PC-9 (cell line): ENCODE measurements around the gene UNC13D. TPM values are rescaled to one million over a fixed set of nuclear protein-coding genes. Genes with fewer than 3 reads are reported as not detected.

Experiments
- Bru-seq: library from RNA; stranded (reverse); fragments of 400-500 nt; gene quantifications from one replicate; lab custom pipeline; 2021; lab: Mats Ljungman, UMichigan
- BruChase-seq, 2 experiments: library from RNA; stranded (reverse); fragments of 400-500 nt; gene quantifications; one replicate each; lab custom pipeline; 2021; lab: Mats Ljungman, UMichigan
- BruUV-seq: library from RNA; stranded (reverse); fragments of 400-500 nt; replicated peaks from 2 replicates; lab custom pipeline; 2021; lab: Mats Ljungman, UMichigan
- CTCF ChIA-PET: fragments of 300-600 bp; sonication (Branson Sonifier 250); formaldehyde crosslinking; loops from one replicate; lab custom pipeline; 2022; ENCODE audit warnings: antibody characterized with exemption; lab: Charles Lee
- POLR2A ChIA-PET: fragments of 300-600 bp; sonication (Branson Sonifier 250); formaldehyde crosslinking; loops from one replicate; lab custom pipeline; 2022; ENCODE audit warnings: antibody characterized with exemption; ENCODE audit not compliant: unreplicated experiment; lab: Charles Lee
- DNase-seq, 2 experiments: peaks; one replicate each; pipeline versions ENCODE4 v3.0.0 to v3.0.0-alpha.2; 2015 to 2022; ENCODE audit warnings: mixed read lengths in 1 of 2
- H2AFZ ChIP-seq: fragments of 200-600 bp; sonication (generic); 2 replicates; pipeline ENCODE4 v1.8.1; 2017; ENCODE audit warnings: antibody characterized with exemption
- H3F3A ChIP-seq: fragments of 200-600 bp; sonication (generic); 2 replicates; pipeline ENCODE4 v1.8.1; 2017; ENCODE audit warnings: antibody characterized with exemption, mild to moderate bottlenecking, low read depth; ENCODE audit not compliant: insufficient read depth
- H3K27ac ChIP-seq: fragments of 200-600 bp; sonication (generic); 2 replicates; pipeline ENCODE4 v1.6.1; 2016; ENCODE audit warnings: mixed run types
- H3K27me3 ChIP-seq: fragments of 200-600 bp; sonication (generic); 2 replicates; pipeline ENCODE4 v1.6.1; 2016; ENCODE audit warnings: low read depth, mixed run types; ENCODE audit not compliant: insufficient read depth
- H3K36me3 ChIP-seq: fragments of 200-600 bp; sonication (generic); 2 replicates; pipeline ENCODE4 v1.6.1; 2016; ENCODE audit warnings: low read depth, mixed run types
- H3K4me1 ChIP-seq: fragments of 200-600 bp; sonication (generic); replicated peaks from 2 replicates; pipeline ENCODE4 v1.6.1; 2016; ENCODE audit warnings: mixed run types; ENCODE audit not compliant: insufficient read depth
- H3K4me2 ChIP-seq: fragments of 200-600 bp; sonication (generic); 2 replicates; pipeline ENCODE4 v1.6.1; 2017; ENCODE audit warnings: mixed run types
- H3K4me3 ChIP-seq: fragments of 200-600 bp; sonication (generic); 2 replicates; pipeline ENCODE4 v1.6.1; 2016; ENCODE audit warnings: mixed run types
- H3K79me2 ChIP-seq: fragments of 200-600 bp; sonication (generic); 2 replicates; pipeline ENCODE4 v1.6.1; 2017; ENCODE audit warnings: low read depth, mixed run types
- H3K9me2 ChIP-seq: fragments of 200-600 bp; sonication (generic); 2 replicates; pipeline ENCODE4 v1.8.1; 2017; ENCODE audit warnings: mild to moderate bottlenecking; ENCODE audit not compliant: insufficient read depth
- H3K9me3 ChIP-seq: fragments of 200-600 bp; sonication (generic); 2 replicates; pipeline ENCODE4 v1.8.1; 2016; ENCODE audit warnings: low read depth; ENCODE audit not compliant: insufficient read depth
- H4K20me1 ChIP-seq: fragments of 200-600 bp; sonication (generic); 2 replicates; pipeline ENCODE4 v1.8.1; 2017; ENCODE audit not compliant: insufficient read depth
- CTCF ChIP-seq: fragments of 200-600 bp; sonication (generic); conservative IDR thresholded peaks from 2 replicates; pipeline ENCODE4 v1.6.1; 2017; ENCODE audit warnings: mixed run types, antibody characterized with exemption, mild to moderate bottlenecking, moderate library complexity
- EZH2 ChIP-seq: fragments of 200-600 bp; sonication (generic); IDR thresholded peaks from 2 replicates; pipeline ENCODE4 v1.8.0; 2017; ENCODE audit warnings: antibody characterized with exemption, low read depth
- intact Hi-C: fragments of 100-400 bp; cut with micrococcal nuclease; formaldehyde crosslinking; loops from one replicate; pipeline ENCODE4 v1.10.0; 2022; ENCODE audit not compliant: unreplicated experiment
- long read RNA-seq: library from polyadenylated mRNA; stranded (forward); transcript quantifications from one replicate; pipeline ENCODE4 v2.0.0, GENCODE V29; 2022
- total RNA-seq: library from RNA; stranded (reverse); gene quantifications from 2 replicates; pipeline ENCODE4 v1.2.3, GENCODE V29; 2021

Gene UNC13D
- total RNA-seq (94.4 and 108 TPM in 2 replicates), Bru-seq, nascent RNA (percentile 55 among the genes with signal in this experiment), BruChase-seq, experiment 1, labeled RNA remaining after a 2-hour chase (percentile 62 among the genes with signal in this experiment), BruChase-seq, experiment 2, labeled RNA remaining after a 6-hour chase (percentile 75 among the genes with signal in this experiment)
- long read RNA-seq, full-length matches to known transcripts = 33 of 77 reads
- long read RNA-seq, partial matches to known transcripts = 23 of 77 reads
- long read RNA-seq, other reads (novel, unspliced or antisense) = 21 of 77 reads

- peaks cover 51% of the 10 kb centered on the region for H3K4me1 ChIP-seq
- H3F3A ChIP-seq = peaks cover 30% of the 10 kb centered on the region
- TF ChIP-seq EZH2 (no peak), CTCF (no peak)
- peak within 1 kb of the TSS; percentile 54 for H3K4me3 ChIP-seq
- H3K36me3 ChIP-seq = peaks cover 15% of the 10 kb centered on the region; the same call in 1 of the 2 replicates
- H4K20me1 ChIP-seq = no peaks in the 10 kb centered on the region
- POLR2A ChIA-PET = interaction anchor here (0.6 to 2.4 kb wide), 3 partner anchors 12 to 233 kb away, joined by 3 to 24 read pairs (median 4); partner anchors contain the start of gene WBP2
- H3K27me3 ChIP-seq = no peaks in the 10 kb centered on the region
- CTCF ChIA-PET = interaction anchor here (0.6 to 1.0 kb wide), 5 partner anchors 32 to 213 kb away, joined by 3 to 7 read pairs (median 3); no protein-coding TSS in a partner anchor
- no peaks in the 10 kb centered on the region for H3K9me2 ChIP-seq
- peak within 1 kb of the TSS; percentile 79 for H3K4me2 ChIP-seq
- intact Hi-C loops = loop anchor here (1.0 to 2.0 kb wide), 2 partner anchors 52 to 59 kb away; partner anchors contain the start of genes TRIM65 and UNK
- TSS peak; percentile 29 for BruUV-seq
- no peaks in the 10 kb centered on the region for H3K79me2 ChIP-seq
- H3K9me3 ChIP-seq = no peaks in the 10 kb centered on the region
- peak in 1 of 2 experiments; percentile 80 for DNase-seq
- peak within 1 kb of the TSS; percentile 40; the same call in 1 of the 2 replicates for H2AFZ ChIP-seq
- peak within 1 kb of the TSS; percentile 96 for H3K27ac ChIP-seq
Observed at GRCh38 chr17:75843577-75844529, at the start of gene UNC13D. Gene UNC13D, minus strand, starts transcription at chr17:75844404. Its CDS starts 67 bp downstream, at chr17:75844337.

- Histone ChIP-seq H3K79me2 (peaks cover 19% of the 10 kb centered on the region), H3F3A (peaks cover 26% of the 10 kb centered on the region; the same call in 1 of the 2 replicates), H3K36me3 (no peaks in the 10 kb centered on the region; the same call in 1 of the 2 replicates), H2AFZ (no peak overlapping the region), H3K27ac (no peak overlapping the region), H3K9me3 (no peaks in the 10 kb centered on the region), H3K9me2 (no peaks in the 10 kb centered on the region), H3K27me3 (no peaks in the 10 kb centered on the region), H3K4me2 (no peak overlapping the region), H3K4me1 (0 out of 2 replicates have a peak, but pooled peaks cover 4% of the 10 kb centered on the region), H4K20me1 (no peaks in the 10 kb centered on the region), H3K4me3 (no peak overlapping the region)
- intact Hi-C loops = loop anchor here (2.0 kb wide), 1 partner anchor 129 kb away; the partner anchor contains the start of gene GALK1
- DNase-seq = no peak
- ChIA-PET CTCF (no interaction called here), POLR2A (no interaction called here)
- no TSS peak for BruUV-seq
- TF ChIP-seq EZH2 = no peak
- TF ChIP-seq CTCF = no peak
Observed at GRCh38 chr17:75893305-75894048, 49.3 kb upstream of the UNC13D start.
